PC-3 (cell line): Measurements from ENCODE around the gene TTC9B. TPM values are rescaled to one million over a fixed set of nuclear protein-coding genes. Genes with fewer than 3 reads are reported as not detected.

Source experiments
- ATAC-seq: fragments of 200-7000 bp; cut with Tn5 transposase; 2 replicates; pipeline ENCODE4 v1.9.1; 2020; ENCODE audit warnings: mild to moderate bottlenecking, moderate library complexity
- BruUV-seq: library from RNA; stranded (reverse); fragments of 400-500 nt; replicated peaks from 2 replicates; lab custom pipeline; 2021; lab: Mats Ljungman, UMichigan
- CTCF ChIA-PET: fragments of 300-600 bp; sonication (Branson Sonifier 250); formaldehyde crosslinking; loops from one replicate; lab custom pipeline; 2022; ENCODE audit warnings: antibody characterized with exemption; lab: Charles Lee
- POLR2A ChIA-PET: fragments of 300-600 bp; sonication (Branson Sonifier 250); formaldehyde crosslinking; loops from one replicate; lab custom pipeline; 2022; ENCODE audit warnings: antibody characterized with exemption; ENCODE audit not compliant: unreplicated experiment; lab: Charles Lee
- DNase-seq: peaks from one replicate; pipeline ENCODE4 v3.0.0-alpha.2; 2015
- H2AFZ ChIP-seq: fragments of 300-600 bp; sonication (generic); 2 replicates; pipeline ENCODE4 v1.6.0; 2016; ENCODE audit warnings: antibody characterized with exemption, low read length
- H3F3A ChIP-seq: fragments of 300-600 bp; sonication (generic); one replicate; pipeline ENCODE4 v1.6.0; 2017; ENCODE audit warnings: antibody characterized with exemption, low read length, control low read depth, mild to moderate bottlenecking; ENCODE audit not compliant: unreplicated experiment
- H3K27ac ChIP-seq: fragments of 300-600 bp; sonication (generic); 2 replicates; pipeline ENCODE4 v1.5.1; 2016; ENCODE audit warnings: mild to moderate bottlenecking, low read length
- H3K27me3 ChIP-seq: fragments of 300-600 bp; sonication (generic); 2 replicates; pipeline ENCODE4 v1.6.1; 2016; ENCODE audit warnings: low read length, mixed read lengths
- H3K36me3 ChIP-seq: fragments of 300-600 bp; sonication (generic); 2 replicates; pipeline ENCODE4 v1.6.1; 2016; ENCODE audit warnings: low read depth, mixed run types, low read length, mixed read lengths
- H3K4me1 ChIP-seq: fragments of 300-600 bp; sonication (generic); 2 replicates; pipeline ENCODE4 v1.5.1; 2016; ENCODE audit warnings: low read length; ENCODE audit not compliant: insufficient read depth
- H3K4me2 ChIP-seq: fragments of 300-600 bp; sonication (generic); 2 replicates; pipeline ENCODE4 v1.6.0; 2016; ENCODE audit warnings: low read length
- H3K4me3 ChIP-seq: fragments of 300-600 bp; sonication (generic); 2 replicates; pipeline ENCODE4 v1.5.1; 2016; ENCODE audit warnings: mild to moderate bottlenecking, low read length, mixed read lengths
- H3K79me2 ChIP-seq: fragments of 300-600 bp; sonication (generic); 2 replicates; pipeline ENCODE4 v1.6.1; 2017; ENCODE audit warnings: low read length, mixed read lengths
- H3K9ac ChIP-seq: fragments of 300-600 bp; sonication (generic); 2 replicates; pipeline ENCODE4 v1.6.0; 2016; ENCODE audit warnings: mild to moderate bottlenecking, low read length
- H3K9me2 ChIP-seq: fragments of 300-600 bp; sonication (generic); replicated peaks from 2 replicates; pipeline ENCODE4 v1.6.1; 2016; ENCODE audit warnings: mixed run types, low read length, mixed read lengths
- H3K9me3 ChIP-seq: fragments of 300-600 bp; sonication (generic); 2 replicates; pipeline ENCODE4 v1.6.1; 2016; ENCODE audit warnings: low read length, mixed read lengths
- H4K20me1 ChIP-seq: fragments of 300-600 bp; sonication (generic); 2 replicates; pipeline ENCODE4 v1.6.1; 2016; ENCODE audit warnings: low read length, mixed read lengths
- EZH2 ChIP-seq: fragments of 300-600 bp; sonication (generic); IDR thresholded peaks from one replicate; pipeline ENCODE4 v1.6.1; 2017; ENCODE audit warnings: antibody characterized with exemption, mild to moderate bottlenecking, low read length; ENCODE audit not compliant: unreplicated experiment
- EZH2phosphoT487 ChIP-seq: fragments of 300-600 bp; sonication (generic); IDR thresholded peaks from 2 replicates; pipeline ENCODE4 v1.6.1; 2018; ENCODE audit warnings: mild to moderate bottlenecking, antibody characterized with exemption, low read length, borderline replicate concordance
- intact Hi-C: fragments of 100-400 bp; cut with micrococcal nuclease; formaldehyde crosslinking; loops from 2 replicates; pipeline ENCODE4 v1.9.0; 2023
- total RNA-seq: library from RNA; depleted of rRNA; stranded (reverse); fragments of >200 nt; gene quantifications from 2 replicates; pipeline ENCODE4 v1.2.3, GENCODE V29; 2014
- TF ChIP-seq, protein P1 (sequence below): fragments of 300-600 bp; sonication (generic); conservative IDR thresholded peaks from 2 replicates; pipeline ENCODE4 v1.5.1; 2017; ENCODE audit warnings: antibody characterized with exemption, low read depth, mild to moderate bottlenecking, low read length

The TTC9B gene
- total RNA-seq, 1 experiment from 2014 or later, result 0.15 TPM

- H3K27me3 ChIP-seq, result no peaks in the 10 kb centered on the region
- H3K4me2 ChIP-seq, result no peak overlapping the region
- POLR2A ChIA-PET, result interaction anchor here (0.6 kb wide), 1 partner anchor 80 kb away, joined by 5 read pairs; no protein-coding TSS in a partner anchor
- no peaks in the 10 kb centered on the region for H3K9me2 ChIP-seq
- intact Hi-C loops, result no loop called here
- no peaks in the 10 kb centered on the region for H3K4me1 ChIP-seq
- H3K9ac ChIP-seq, result no peak overlapping the region
- no peaks in the 10 kb centered on the region for H3F3A ChIP-seq
- CTCF ChIA-PET, result no interaction called here
- no peaks in the 10 kb centered on the region for H4K20me1 ChIP-seq
- no peak overlapping the region for H3K4me3 ChIP-seq
- DNase-seq (no peak), ATAC-seq (no peak)
- no TSS peak for BruUV-seq
- TF ChIP-seq, protein P1, sequence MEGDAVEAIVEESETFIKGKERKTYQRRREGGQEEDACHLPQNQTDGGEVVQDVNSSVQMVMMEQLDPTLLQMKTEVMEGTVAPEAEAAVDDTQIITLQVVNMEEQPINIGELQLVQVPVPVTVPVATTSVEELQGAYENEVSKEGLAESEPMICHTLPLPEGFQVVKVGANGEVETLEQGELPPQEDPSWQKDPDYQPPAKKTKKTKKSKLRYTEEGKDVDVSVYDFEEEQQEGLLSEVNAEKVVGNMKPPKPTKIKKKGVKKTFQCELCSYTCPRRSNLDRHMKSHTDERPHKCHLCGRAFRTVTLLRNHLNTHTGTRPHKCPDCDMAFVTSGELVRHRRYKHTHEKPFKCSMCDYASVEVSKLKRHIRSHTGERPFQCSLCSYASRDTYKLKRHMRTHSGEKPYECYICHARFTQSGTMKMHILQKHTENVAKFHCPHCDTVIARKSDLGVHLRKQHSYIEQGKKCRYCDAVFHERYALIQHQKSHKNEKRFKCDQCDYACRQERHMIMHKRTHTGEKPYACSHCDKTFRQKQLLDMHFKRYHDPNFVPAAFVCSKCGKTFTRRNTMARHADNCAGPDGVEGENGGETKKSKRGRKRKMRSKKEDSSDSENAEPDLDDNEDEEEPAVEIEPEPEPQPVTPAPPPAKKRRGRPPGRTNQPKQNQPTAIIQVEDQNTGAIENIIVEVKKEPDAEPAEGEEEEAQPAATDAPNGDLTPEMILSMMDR, result no peak
- no peak for TF ChIP-seq EZH2phosphoT487
- TF ChIP-seq EZH2, result no peak
- H3K36me3 ChIP-seq, result peaks cover 2% of the 10 kb centered on the region; the same call in 1 of the 2 replicates
- no peak overlapping the region for H3K27ac ChIP-seq
- no peaks in the 10 kb centered on the region for H3K79me2 ChIP-seq
- no peak overlapping the region for H2AFZ ChIP-seq
- H3K9me3 ChIP-seq, result no peaks in the 10 kb centered on the region
Observed at GRCh38 chr19:40236366-40236765, 18.2 kb upstream of the TTC9B start.

DNA sequence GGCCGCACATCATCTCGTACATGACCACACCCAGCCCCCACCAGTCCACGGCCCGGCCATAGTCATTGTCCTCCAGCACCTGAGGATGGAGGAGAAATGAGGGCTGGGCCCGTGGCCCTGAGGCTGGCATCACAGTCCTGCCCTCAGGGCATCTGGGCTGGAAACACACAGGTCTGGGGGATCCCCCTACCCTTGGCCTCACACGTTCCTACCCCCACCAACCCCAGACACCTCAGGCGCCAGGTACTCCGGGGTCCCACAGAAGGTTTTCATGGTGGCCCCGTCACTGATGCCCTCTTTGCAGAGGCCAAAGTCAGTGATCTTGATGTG is 17.8 kb upstream of the TTC9B start:
- Histone ChIP-seq H2AFZ (no peak overlapping the region), H3K9me2 (no peaks in the 10 kb centered on the region), H3F3A (no peaks in the 10 kb centered on the region), H4K20me1 (no peaks in the 10 kb centered on the region), H3K79me2 (no peaks in the 10 kb centered on the region), H3K4me1 (no peaks in the 10 kb centered on the region), H3K36me3 (peaks cover under 1% of the 10 kb centered on the region; the same call in 1 of the 2 replicates), H3K4me3 (no peak overlapping the region), H3K9me3 (no peaks in the 10 kb centered on the region), H3K27ac (no peak overlapping the region), H3K9ac (no peak overlapping the region), H3K27me3 (no peaks in the 10 kb centered on the region), H3K4me2 (no peak overlapping the region)
- intact Hi-C loops, result no loop called here
- CTCF ChIA-PET, result no interaction called here
- ATAC-seq, result no peak
- DNase-seq, result no peak
- no TSS peak for BruUV-seq
- TF ChIP-seq, protein P1, result no peak
- TF ChIP-seq EZH2 (no peak), EZH2phosphoT487 (no peak)
- POLR2A ChIA-PET, result interaction anchor here (0.6 kb wide), 1 partner anchor 79 kb away, joined by 5 read pairs; no protein-coding TSS in a partner anchor

DNA sequence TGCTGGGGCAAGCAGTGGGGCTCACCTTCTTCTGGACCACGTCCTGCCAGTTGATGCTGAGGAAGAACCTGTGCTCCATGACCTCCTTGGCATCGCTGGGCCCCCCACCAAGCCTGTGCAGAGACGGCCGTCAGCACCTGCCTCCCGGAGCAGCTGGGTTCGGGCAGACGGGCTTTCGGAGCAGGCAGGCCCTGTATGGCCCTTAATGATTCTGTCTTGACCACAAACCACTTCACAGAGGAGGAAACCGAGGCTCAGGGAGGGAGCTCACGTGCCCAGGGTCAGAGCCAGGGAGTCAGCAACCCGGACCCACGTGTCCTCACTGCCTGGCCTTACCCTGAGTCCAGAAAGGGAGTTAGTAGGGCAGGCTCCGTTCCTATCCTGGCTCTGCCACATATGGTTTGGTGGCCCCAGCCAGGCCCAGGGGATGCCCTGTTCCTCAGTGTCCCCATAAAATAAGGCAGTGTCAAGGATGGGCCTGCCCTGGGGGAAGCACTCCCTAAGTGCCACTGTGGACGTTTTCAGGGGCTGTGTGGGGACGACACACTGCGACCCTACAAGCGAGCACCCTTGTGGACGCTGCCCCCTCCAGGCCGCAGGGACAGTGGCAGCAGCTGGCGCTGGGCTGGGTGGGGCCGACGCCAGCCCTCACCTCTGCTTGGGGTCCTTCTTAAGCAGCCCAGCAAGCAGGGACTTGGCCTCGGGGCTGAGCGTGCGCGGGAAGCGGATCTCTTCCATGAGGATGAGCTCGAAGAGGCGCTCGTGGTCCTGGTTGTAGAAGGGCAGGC is 17.2 kb upstream of the TTC9B start:
- CTCF ChIA-PET, result no interaction called here
- no TSS peak for BruUV-seq
- no peaks in the 10 kb centered on the region; the same call in 1 of the 2 replicates for H3K36me3 ChIP-seq

More for the DNA sequence above, 17.2 kb upstream of the TTC9B start:
- intact Hi-C loops, result no loop called here
- no peaks in the 10 kb centered on the region for H3K9me3 ChIP-seq
- ATAC-seq, result no peak
- H3K4me2 ChIP-seq, result no peak overlapping the region
- no peak overlapping the region for H3K27ac ChIP-seq
- H3F3A ChIP-seq, result no peaks in the 10 kb centered on the region
- no peaks in the 10 kb centered on the region for H4K20me1 ChIP-seq
- no peak overlapping the region for H3K9ac ChIP-seq
- DNase-seq, result no peak
- POLR2A ChIA-PET, result no interaction called here
- H3K79me2 ChIP-seq, result no peaks in the 10 kb centered on the region
- TF ChIP-seq EZH2, result no peak
- TF ChIP-seq, protein P1, result peak; percentile 33
- no peak overlapping the region for H2AFZ ChIP-seq
- no peak overlapping the region for H3K4me3 ChIP-seq
- no peaks in the 10 kb centered on the region for H3K27me3 ChIP-seq
- H3K9me2 ChIP-seq, result no peaks in the 10 kb centered on the region
- H3K4me1 ChIP-seq, result no peaks in the 10 kb centered on the region
